ENCODE results near the gene TMEM63B.
"Not testable (repeated sequence)": the region's sequence is repeated elsewhere in the genome, so short reads cannot be mapped to it uniquely, and the experiment has no call there.

Gene TMEM63B

DNA sequence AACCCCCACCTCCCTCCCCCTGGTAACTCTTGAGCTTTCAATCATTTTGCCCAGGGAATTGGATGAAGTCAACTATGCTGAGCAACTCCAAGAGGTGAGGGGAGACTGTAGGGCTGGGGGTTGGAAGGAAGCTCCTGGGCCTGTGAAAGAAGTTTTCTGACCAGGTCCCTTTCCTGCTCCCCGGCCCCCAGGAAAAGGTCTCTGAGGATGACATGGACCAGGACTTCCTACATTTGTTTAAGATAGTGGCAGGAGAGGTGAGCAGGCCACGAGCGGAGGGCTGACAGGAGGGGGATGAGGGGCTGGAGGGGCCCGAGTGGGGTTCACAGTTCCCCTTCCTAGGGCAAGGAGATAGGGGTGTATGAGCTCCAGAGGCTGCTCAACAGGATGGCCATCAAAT lies 53.1 kb downstream of the TMEM63B start:
- no peaks in the 10 kb centered on the region for H3K9me3 ChIP-seq (ENCODE audit: control insufficient read depth, low read depth, low read length)
- no peak overlapping the region for H3K4me3 ChIP-seq (ENCODE audit: low read length)
- no peak overlapping the region for H3K27ac ChIP-seq (ENCODE audit: low read length)
- peaks cover 8% of the 10 kb centered on the region for H3K4me1 ChIP-seq (ENCODE audit: control insufficient read depth, low read depth, low read length)
- H3K9ac ChIP-seq (ENCODE audit: low read length) = no peak overlapping the region
- no peaks in the 10 kb centered on the region for H3K36me3 ChIP-seq (ENCODE audit: control insufficient read depth, low read depth, low read length)
- H3K27me3 ChIP-seq (ENCODE audit: control insufficient read depth, insufficient read depth, low read length) = no peaks in the 10 kb centered on the region

DNA sequence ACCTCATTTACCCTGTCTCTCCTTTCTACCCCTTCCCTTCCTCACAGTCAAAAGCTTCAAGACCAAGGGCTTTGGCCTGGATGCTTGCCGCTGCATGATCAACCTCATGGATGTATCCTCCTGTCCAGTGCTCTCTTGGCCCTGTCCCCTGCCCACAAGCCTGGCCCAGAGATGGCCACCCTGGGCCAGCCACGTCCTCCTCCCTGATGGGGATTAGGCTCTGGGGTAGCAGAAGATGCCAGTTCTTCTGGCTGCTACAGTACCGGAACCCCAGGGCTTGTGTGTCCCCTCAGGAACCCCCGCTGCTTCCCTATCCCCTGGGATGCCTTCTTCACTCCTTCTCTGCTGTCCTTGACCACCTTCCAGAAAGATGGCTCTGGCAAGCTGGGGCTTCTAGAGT lies 53.5 kb downstream of the TMEM63B start:
- peaks cover 12% of the 10 kb centered on the region for H3K4me1 ChIP-seq (ENCODE audit: control insufficient read depth, low read depth, low read length)
- no peaks in the 10 kb centered on the region for H3K27me3 ChIP-seq (ENCODE audit: control insufficient read depth, insufficient read depth, low read length)
- H3K27ac ChIP-seq (ENCODE audit: low read length) = no peak overlapping the region

DNA sequence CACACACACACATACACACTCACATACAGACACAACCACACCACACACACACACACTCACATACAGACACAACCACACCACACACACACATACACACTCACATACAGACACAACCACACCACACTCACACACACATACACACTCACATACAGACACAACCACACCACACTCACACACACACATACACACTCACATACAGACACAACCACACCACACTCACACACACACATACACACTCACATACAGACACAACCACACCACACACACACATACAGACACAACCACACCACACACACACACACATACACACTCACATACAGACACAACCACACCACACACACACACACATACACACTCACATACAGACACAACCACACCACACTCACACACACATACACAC lies 54.4 kb downstream of the TMEM63B start:
- H3K4me1 ChIP-seq (ENCODE audit: control insufficient read depth, low read depth, low read length) = peaks cover 14% of the 10 kb centered on the region
- H3K9me3 ChIP-seq (ENCODE audit: control insufficient read depth, low read depth, low read length); H3K36me3 ChIP-seq (ENCODE audit: control insufficient read depth, low read depth, low read length); H3K4me3 ChIP-seq (ENCODE audit: low read length); H3K27ac ChIP-seq (ENCODE audit: low read length); H3K27me3 ChIP-seq (ENCODE audit: control insufficient read depth, insufficient read depth, low read length); H3K9ac ChIP-seq (ENCODE audit: low read length): not testable (repeated sequence)

More for the DNA sequence above, 53.5 kb downstream of the TMEM63B start:
- no peak overlapping the region for H3K4me3 ChIP-seq (ENCODE audit: low read length)
- H3K9ac ChIP-seq (ENCODE audit: low read length) = no peak overlapping the region
- H3K9me3 ChIP-seq (ENCODE audit: control insufficient read depth, low read depth, low read length) = no peaks in the 10 kb centered on the region
- H3K36me3 ChIP-seq (ENCODE audit: control insufficient read depth, low read depth, low read length) = no peaks in the 10 kb centered on the region

DNA sequence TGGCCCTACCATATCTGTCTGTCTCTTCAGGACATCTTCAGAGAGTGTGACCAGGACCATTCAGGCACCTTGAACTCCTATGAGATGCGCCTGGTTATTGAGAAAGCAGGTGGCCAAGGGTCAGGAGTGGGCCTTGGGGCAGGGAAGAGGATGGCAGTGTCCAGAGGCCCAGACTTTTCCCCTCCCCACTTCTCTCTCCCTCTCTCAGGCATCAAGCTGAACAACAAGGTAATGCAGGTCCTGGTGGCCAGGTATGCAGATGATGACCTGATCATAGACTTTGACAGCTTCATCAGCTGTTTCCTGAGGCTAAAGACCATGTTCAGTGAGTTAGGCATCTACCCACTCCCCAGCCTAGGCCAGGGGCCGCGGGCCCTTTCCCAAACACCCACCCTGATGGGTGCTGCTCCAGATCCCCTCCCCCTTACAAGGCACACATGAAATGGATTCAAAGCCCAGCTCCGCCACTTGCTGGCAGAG lies 55.6 kb downstream of the TMEM63B start:
- Histone ChIP-seq H3K36me3 (ENCODE audit: control insufficient read depth, low read depth, low read length) (no peaks in the 10 kb centered on the region), H3K4me1 (ENCODE audit: control insufficient read depth, low read depth, low read length) (peaks cover 14% of the 10 kb centered on the region), H3K4me3 (ENCODE audit: low read length) (no peak overlapping the region), H3K9me3 (ENCODE audit: control insufficient read depth, low read depth, low read length) (no peaks in the 10 kb centered on the region), H3K27ac (ENCODE audit: low read length) (no peak overlapping the region), H3K27me3 (ENCODE audit: control insufficient read depth, insufficient read depth, low read length) (no peaks in the 10 kb centered on the region), H3K9ac (ENCODE audit: low read length) (no peak overlapping the region)

- Histone ChIP-seq H3K36me3 (ENCODE audit: control insufficient read depth, low read depth, low read length) (no peaks in the 10 kb centered on the region), H3K27me3 (ENCODE audit: control insufficient read depth, insufficient read depth, low read length) (no peaks in the 10 kb centered on the region), H3K9ac (ENCODE audit: low read length) (no peak overlapping the region), H3K27ac (ENCODE audit: low read length) (no peak overlapping the region), H3K4me3 (ENCODE audit: low read length) (no peak overlapping the region), H3K9me3 (ENCODE audit: control insufficient read depth, low read depth, low read length) (no peaks in the 10 kb centered on the region), H3K4me1 (ENCODE audit: control insufficient read depth, low read depth, low read length) (peaks cover 14% of the 10 kb centered on the region)
Observed at GRCh38 chr6:44183783-44184182, 56.4 kb downstream of the TMEM63B start.

DNA sequence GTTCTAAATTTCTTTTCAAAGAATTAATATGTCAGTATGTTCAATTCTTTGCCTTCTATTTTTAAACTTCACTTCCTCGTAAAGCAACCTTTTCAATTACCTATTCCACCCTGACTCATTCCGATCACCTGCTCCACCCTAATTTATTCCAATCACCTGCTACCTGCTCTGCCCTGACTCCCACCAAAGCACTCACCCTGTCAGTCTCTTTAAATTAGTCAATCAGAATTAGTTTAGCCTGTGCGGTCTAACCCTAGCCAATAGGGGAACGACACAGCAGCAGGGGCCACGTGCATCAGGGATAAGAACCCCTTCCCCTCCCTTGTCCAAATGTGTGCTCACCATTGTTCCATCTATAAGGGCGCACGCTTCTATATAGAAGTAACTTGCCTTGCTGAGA lies 58.0 kb downstream of the TMEM63B start:
- H3K27me3 ChIP-seq (ENCODE audit: control insufficient read depth, insufficient read depth, low read length); H3K9ac ChIP-seq (ENCODE audit: low read length); H3K27ac ChIP-seq (ENCODE audit: low read length); H3K36me3 ChIP-seq (ENCODE audit: control insufficient read depth, low read depth, low read length); H3K9me3 ChIP-seq (ENCODE audit: control insufficient read depth, low read depth, low read length); H3K4me3 ChIP-seq (ENCODE audit: low read length): not testable (repeated sequence)
- H3K4me1 ChIP-seq (ENCODE audit: control insufficient read depth, low read depth, low read length) = peaks cover 14% of the 10 kb centered on the region

- H3K36me3 ChIP-seq (ENCODE audit: control insufficient read depth, low read depth, low read length) = no peaks in the 10 kb centered on the region
- H3K9me3 ChIP-seq (ENCODE audit: control insufficient read depth, low read depth, low read length) = no peaks in the 10 kb centered on the region
- H3K4me1 ChIP-seq (ENCODE audit: control insufficient read depth, low read depth, low read length) = peaks cover 14% of the 10 kb centered on the region
- no peak overlapping the region for H3K4me3 ChIP-seq (ENCODE audit: low read length)
- no peaks in the 10 kb centered on the region for H3K27me3 ChIP-seq (ENCODE audit: control insufficient read depth, insufficient read depth, low read length)
- no peak overlapping the region for H3K27ac ChIP-seq (ENCODE audit: low read length)
- H3K9ac ChIP-seq (ENCODE audit: low read length) = no peak overlapping the region
Observed at GRCh38 chr6:44185953-44186634, 58.7 kb downstream of the TMEM63B start.

DNA sequence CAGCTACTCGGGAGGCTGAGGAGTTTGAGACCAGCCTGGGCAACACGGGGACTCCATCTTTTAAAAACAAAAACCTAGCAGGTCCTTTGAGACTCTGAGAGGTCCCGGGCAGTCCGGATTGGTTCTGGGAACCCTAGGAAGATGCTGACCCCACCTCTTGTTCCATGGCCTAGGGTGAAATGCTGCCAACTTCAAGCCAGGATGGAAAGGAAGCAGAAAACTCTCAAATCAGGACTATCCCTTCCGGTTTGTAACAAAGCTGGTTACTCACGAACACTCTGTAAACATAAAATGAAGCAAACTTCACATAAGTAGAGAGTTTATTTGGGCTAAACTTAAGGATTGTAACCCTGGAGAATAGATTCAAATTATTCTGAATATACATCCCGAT lies 59.3 kb downstream of the TMEM63B start:
- H3K9ac ChIP-seq (ENCODE audit: low read length) = no peak overlapping the region
- no peaks in the 10 kb centered on the region for H3K27me3 ChIP-seq (ENCODE audit: control insufficient read depth, insufficient read depth, low read length)
- H3K4me1 ChIP-seq (ENCODE audit: control insufficient read depth, low read depth, low read length) = peaks cover 14% of the 10 kb centered on the region
- no peak overlapping the region for H3K27ac ChIP-seq (ENCODE audit: low read length)
- no peaks in the 10 kb centered on the region for H3K9me3 ChIP-seq (ENCODE audit: control insufficient read depth, low read depth, low read length)
- no peak overlapping the region for H3K4me3 ChIP-seq (ENCODE audit: low read length)
- no peaks in the 10 kb centered on the region for H3K36me3 ChIP-seq (ENCODE audit: control insufficient read depth, low read depth, low read length)

- Histone ChIP-seq H3K9ac (ENCODE audit: low read length) (no peak overlapping the region), H3K27ac (ENCODE audit: low read length) (no peak overlapping the region), H3K9me3 (ENCODE audit: control insufficient read depth, low read depth, low read length) (no peaks in the 10 kb centered on the region), H3K4me1 (ENCODE audit: control insufficient read depth, low read depth, low read length) (peaks cover 23% of the 10 kb centered on the region), H3K36me3 (ENCODE audit: control insufficient read depth, low read depth, low read length) (no peaks in the 10 kb centered on the region), H3K4me3 (ENCODE audit: low read length) (no peak overlapping the region), H3K27me3 (ENCODE audit: control insufficient read depth, insufficient read depth, low read length) (no peaks in the 10 kb centered on the region)
Observed at GRCh38 chr6:44188819-44189218, 61.5 kb downstream of the TMEM63B start.

DNA sequence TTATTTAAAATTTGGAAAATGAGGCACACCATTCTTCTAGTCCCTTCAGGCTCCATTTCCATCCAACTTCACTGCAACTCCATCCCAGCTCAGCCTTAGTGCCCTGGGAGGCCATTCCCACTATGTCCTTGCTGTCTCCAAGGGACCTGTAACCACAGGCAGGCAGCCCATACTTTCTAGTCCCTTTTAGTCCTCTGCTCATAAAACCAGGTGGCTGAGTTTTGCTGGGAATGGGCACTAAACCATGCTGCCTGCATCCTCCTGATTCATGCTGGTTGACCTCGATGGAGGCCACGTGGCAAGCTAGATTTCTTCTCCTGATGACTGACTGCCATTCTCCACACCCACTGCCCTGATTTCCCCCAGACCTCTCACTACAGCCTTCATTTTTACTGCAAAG lies 61.9 kb downstream of the TMEM63B start:
- H3K27ac ChIP-seq (ENCODE audit: low read length) = no peak overlapping the region
- no peaks in the 10 kb centered on the region for H3K9me3 ChIP-seq (ENCODE audit: control insufficient read depth, low read depth, low read length)
- no peaks in the 10 kb centered on the region for H3K27me3 ChIP-seq (ENCODE audit: control insufficient read depth, insufficient read depth, low read length)
- no peak overlapping the region for H3K4me3 ChIP-seq (ENCODE audit: low read length)
- H3K36me3 ChIP-seq (ENCODE audit: control insufficient read depth, low read depth, low read length) = no peaks in the 10 kb centered on the region
- no peak overlapping the region for H3K9ac ChIP-seq (ENCODE audit: low read length)
- peaks cover 23% of the 10 kb centered on the region for H3K4me1 ChIP-seq (ENCODE audit: control insufficient read depth, low read depth, low read length)

DNA sequence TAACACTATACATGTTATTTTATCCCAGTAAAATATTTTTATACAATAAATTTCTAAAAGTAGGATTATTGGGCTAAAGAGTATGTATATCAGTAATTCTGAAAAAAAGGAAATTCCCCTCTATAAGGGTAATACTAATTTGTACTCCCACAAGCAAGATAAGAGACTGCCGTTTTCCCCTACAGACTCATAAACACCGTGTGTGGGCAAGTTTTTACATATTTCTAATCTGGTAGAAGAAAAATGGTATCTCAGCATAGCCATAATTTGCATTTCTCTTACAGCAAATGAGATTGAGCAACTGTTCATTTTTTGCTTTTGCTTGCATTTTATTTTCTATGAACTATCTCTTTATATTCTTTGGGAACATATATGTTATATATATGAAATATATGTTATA lies 63.4 kb downstream of the TMEM63B start:
- H3K4me1 ChIP-seq (ENCODE audit: control insufficient read depth, low read depth, low read length) = peaks cover 13% of the 10 kb centered on the region
- no peak overlapping the region for H3K4me3 ChIP-seq (ENCODE audit: low read length)
- no peaks in the 10 kb centered on the region for H3K9me3 ChIP-seq (ENCODE audit: control insufficient read depth, low read depth, low read length)
- no peak overlapping the region for H3K9ac ChIP-seq (ENCODE audit: low read length)
- no peaks in the 10 kb centered on the region for H3K36me3 ChIP-seq (ENCODE audit: control insufficient read depth, low read depth, low read length)
- no peaks in the 10 kb centered on the region for H3K27me3 ChIP-seq (ENCODE audit: control insufficient read depth, insufficient read depth, low read length)
- H3K27ac ChIP-seq (ENCODE audit: low read length) = no peak overlapping the region

DNA sequence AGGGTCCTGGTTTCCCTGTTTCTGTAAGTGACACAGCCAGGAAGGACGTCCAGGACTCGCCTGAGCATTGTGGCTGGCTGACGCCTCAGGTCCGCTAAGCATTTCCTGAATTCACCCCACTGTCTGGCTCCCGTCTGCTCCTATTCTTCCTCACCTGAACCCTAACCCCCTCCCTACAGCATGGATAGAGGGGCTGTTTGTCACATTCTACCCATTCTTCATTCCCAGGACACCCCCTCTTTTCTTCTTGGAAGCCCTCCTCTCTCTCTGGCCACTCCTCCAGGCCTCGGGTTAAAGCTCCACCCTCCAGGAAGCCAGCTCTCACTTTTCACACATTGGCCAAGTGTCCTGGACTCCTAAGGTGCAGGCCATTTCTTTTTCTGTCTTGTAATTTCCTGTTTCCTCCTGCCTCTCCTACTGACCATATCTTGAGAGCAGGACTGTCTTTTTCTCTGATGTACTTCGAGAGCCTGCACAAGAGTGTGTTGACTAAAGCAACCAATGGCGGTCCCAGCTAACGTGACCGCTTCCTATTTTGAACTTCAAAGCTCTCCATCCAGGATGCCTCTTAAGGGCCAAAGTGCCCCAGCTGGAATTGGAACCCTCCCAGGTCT lies 65.2 kb downstream of the TMEM63B start:
- Histone ChIP-seq H3K36me3 (ENCODE audit: control insufficient read depth, low read depth, low read length) (no peaks in the 10 kb centered on the region), H3K27me3 (ENCODE audit: control insufficient read depth, insufficient read depth, low read length) (no peaks in the 10 kb centered on the region), H3K4me1 (ENCODE audit: control insufficient read depth, low read depth, low read length) (peaks cover 9% of the 10 kb centered on the region), H3K9ac (ENCODE audit: low read length) (no peak overlapping the region), H3K27ac (ENCODE audit: low read length) (no peak overlapping the region), H3K9me3 (ENCODE audit: control insufficient read depth, low read depth, low read length) (no peaks in the 10 kb centered on the region), H3K4me3 (ENCODE audit: low read length) (no peak overlapping the region)
